Measurements from ENCODE around the gene LBX2. TPM values are rescaled to one million over a fixed set of nuclear protein-coding genes. Genes with fewer than 3 reads are reported as not detected.

Gene LBX2
- total and polyA plus RNA-seq, 10 of the 15 experiments (the other 5 are each of a cell fraction or from before 2014, with no cell fraction given) = 0.08 to 4.0 (median 0.27) TPM

- TF ChIP-seq BRCA1 (IDR thresholded peaks at IDR 0.05; ENCODE audit: low read depth, low read length) (no peak), SMARCA5 (IDR thresholded peaks at IDR 0.05) (peak; percentile 90; the same call in 1 of the 2 replicates), KLF5 (IDR thresholded peaks at IDR 0.05; ENCODE audit: partially characterized antibody) (peak; percentile 53), ZBED1 (IDR thresholded peaks at IDR 0.05; ENCODE audit: borderline replicate concordance) (no peak), NR2F1 (conservative IDR thresholded peaks at IDR 0.05) (peak; percentile 52), ZNF622 (IDR thresholded peaks at IDR 0.05) (no peak), MEF2A (IDR thresholded peaks at IDR 0.05; ENCODE audit: insufficient read depth, low read depth, low read length) (0 out of 2 replicates have a peak, but pooled peaks have one; percentile 41), CTCF (IDR thresholded peaks at IDR 0.05 in 2 of 3, conservative IDR thresholded peaks at IDR 0.05 in 1 of 3; ENCODE audit: control insufficient read depth in 2 of 3, extremely low read depth in 1 of 3, insufficient read depth in 1 of 3, low read depth in 3 of 3, low read length in 3 of 3) (peak; percentile 93 to 97 (median 97)), ZNF217 (IDR thresholded peaks at IDR 0.05) (no peak), MTA3 (IDR thresholded peaks at IDR 0.05; ENCODE audit: borderline replicate concordance, low read length) (no peak), NR2C1 (IDR thresholded peaks at IDR 0.05) (peak; percentile 99), POLR2AphosphoS2 (IDR thresholded peaks at IDR 0.05; ENCODE audit: low read depth, low read length) (no peak), SREBF2 (IDR thresholded peaks at IDR 0.05; ENCODE audit: low read length) (no peak), SIN3A (IDR thresholded peaks at IDR 0.05; ENCODE audit: low read depth, low read length) (peak; percentile 85; the same call in 1 of the 2 replicates), RB1 (IDR thresholded peaks at IDR 0.05; ENCODE audit: borderline replicate concordance) (0 out of 2 replicates have a peak, but pooled peaks have one; percentile 24), BCL11A (IDR thresholded peaks at IDR 0.05; ENCODE audit: low read depth, low read length) (no peak), NFIC (IDR thresholded peaks at IDR 0.05; ENCODE audit: low read depth, low read length) (no peak), MXI1 (IDR thresholded peaks at IDR 0.05; ENCODE audit: low read depth, low read length) (peak; percentile 6; the same call in 1 of the 2 replicates), RAD21 (IDR thresholded peaks at IDR 0.05; ENCODE audit: insufficient read depth, low read depth, low read length) (peak; percentile 78), CBX5 (IDR thresholded peaks at IDR 0.05; ENCODE audit: low read depth) (no peak)
- TF ChIP-seq, protein P1, sequence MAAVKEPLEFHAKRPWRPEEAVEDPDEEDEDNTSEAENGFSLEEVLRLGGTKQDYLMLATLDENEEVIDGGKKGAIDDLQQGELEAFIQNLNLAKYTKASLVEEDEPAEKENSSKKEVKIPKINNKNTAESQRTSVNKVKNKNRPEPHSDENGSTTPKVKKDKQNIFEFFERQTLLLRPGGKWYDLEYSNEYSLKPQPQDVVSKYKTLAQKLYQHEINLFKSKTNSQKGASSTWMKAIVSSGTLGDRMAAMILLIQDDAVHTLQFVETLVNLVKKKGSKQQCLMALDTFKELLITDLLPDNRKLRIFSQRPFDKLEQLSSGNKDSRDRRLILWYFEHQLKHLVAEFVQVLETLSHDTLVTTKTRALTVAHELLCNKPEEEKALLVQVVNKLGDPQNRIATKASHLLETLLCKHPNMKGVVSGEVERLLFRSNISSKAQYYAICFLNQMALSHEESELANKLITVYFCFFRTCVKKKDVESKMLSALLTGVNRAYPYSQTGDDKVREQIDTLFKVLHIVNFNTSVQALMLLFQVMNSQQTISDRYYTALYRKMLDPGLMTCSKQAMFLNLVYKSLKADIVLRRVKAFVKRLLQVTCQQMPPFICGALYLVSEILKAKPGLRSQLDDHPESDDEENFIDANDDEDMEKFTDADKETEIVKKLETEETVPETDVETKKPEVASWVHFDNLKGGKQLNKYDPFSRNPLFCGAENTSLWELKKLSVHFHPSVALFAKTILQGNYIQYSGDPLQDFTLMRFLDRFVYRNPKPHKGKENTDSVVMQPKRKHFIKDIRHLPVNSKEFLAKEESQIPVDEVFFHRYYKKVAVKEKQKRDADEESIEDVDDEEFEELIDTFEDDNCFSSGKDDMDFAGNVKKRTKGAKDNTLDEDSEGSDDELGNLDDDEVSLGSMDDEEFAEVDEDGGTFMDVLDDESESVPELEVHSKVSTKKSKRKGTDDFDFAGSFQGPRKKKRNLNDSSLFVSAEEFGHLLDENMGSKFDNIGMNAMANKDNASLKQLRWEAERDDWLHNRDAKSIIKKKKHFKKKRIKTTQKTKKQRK (IDR thresholded peaks at IDR 0.05; ENCODE audit: low read depth, low read length) = 0 out of 2 replicates have a peak, but pooled peaks have one; percentile 10
- TF ChIP-seq, protein P2, sequence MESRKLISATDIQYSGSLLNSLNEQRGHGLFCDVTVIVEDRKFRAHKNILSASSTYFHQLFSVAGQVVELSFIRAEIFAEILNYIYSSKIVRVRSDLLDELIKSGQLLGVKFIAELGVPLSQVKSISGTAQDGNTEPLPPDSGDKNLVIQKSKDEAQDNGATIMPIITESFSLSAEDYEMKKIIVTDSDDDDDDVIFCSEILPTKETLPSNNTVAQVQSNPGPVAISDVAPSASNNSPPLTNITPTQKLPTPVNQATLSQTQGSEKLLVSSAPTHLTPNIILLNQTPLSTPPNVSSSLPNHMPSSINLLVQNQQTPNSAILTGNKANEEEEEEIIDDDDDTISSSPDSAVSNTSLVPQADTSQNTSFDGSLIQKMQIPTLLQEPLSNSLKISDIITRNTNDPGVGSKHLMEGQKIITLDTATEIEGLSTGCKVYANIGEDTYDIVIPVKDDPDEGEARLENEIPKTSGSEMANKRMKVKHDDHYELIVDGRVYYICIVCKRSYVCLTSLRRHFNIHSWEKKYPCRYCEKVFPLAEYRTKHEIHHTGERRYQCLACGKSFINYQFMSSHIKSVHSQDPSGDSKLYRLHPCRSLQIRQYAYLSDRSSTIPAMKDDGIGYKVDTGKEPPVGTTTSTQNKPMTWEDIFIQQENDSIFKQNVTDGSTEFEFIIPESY (IDR thresholded peaks at IDR 0.05) = no peak
- TF ChIP-seq, protein P3, sequence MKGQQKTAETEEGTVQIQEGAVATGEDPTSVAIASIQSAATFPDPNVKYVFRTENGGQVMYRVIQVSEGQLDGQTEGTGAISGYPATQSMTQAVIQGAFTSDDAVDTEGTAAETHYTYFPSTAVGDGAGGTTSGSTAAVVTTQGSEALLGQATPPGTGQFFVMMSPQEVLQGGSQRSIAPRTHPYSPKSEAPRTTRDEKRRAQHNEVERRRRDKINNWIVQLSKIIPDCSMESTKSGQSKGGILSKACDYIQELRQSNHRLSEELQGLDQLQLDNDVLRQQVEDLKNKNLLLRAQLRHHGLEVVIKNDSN (IDR thresholded peaks at IDR 0.05; ENCODE audit: borderline replicate concordance, extremely low read length, insufficient read depth, low read depth, low read length) = no peak
These were observed 16.4 kb downstream of the LBX2 start, which contains the start of the genes CCDC142 and TTC31 (continued) for GRCh38 chr2:74482801-74483674.
